ENCODE measurements around the gene WDR64. TPM values are rescaled to one million over a fixed set of nuclear protein-coding genes. Genes with fewer than 3 reads are reported as not detected.

WDR64 gene
- total and polyA plus RNA-seq, 2 donors (not counting 3 experiments of a cell fraction or from before 2014, with no cell fraction given) = not detected

GRCh38 chr1:241847796-241848685 lies 196.0 kb downstream of the WDR64 start, which contains the start of gene EXO1:
Gene EXO1, plus strand, starts transcription at chr1:241848204. Its CDS starts 2,222 bp downstream, at chr1:241850426.
- H3K79me2 ChIP-seq (ENCODE audit: control insufficient read depth, insufficient read depth, low read length) = peaks cover 11% of the 10 kb centered on the region
- dilution Hi-C loops (cut with MboI; ENCODE audit: extremely low pct_ligation_motif_present, low sequenced_read_pairs) = no loop called here
- TSS peak; percentile 78 for BruUV-seq (replicated peaks)
- intact Hi-C loops (cut with micrococcal nuclease) = loop anchor here (1.0 to 5.0 kb wide), 5 partner anchors 150 to 331 kb away; partner anchors contain the start of genes CHML, FH and OPN3
- H3K9me3 ChIP-seq (replicated peaks; ENCODE audit: control insufficient read depth, insufficient read depth, low read length) = no peaks in the 10 kb centered on the region
- H3K4me3 ChIP-seq (replicated peaks in 1 of 3; ENCODE audit: insufficient read depth in 1 of 3, low read depth in 1 of 3, low read length in 3 of 3) = peak within 1 kb of the TSS; percentile 33 to 69 (median 61)
- peak; percentile 94 for FAIRE-seq
- H3K4me2 ChIP-seq (ENCODE audit: insufficient read depth, low read length) = peak within 1 kb of the TSS; percentile 85
- TF ChIP-seq EZH2 (IDR thresholded peaks at IDR 0.05; ENCODE audit: borderline replicate concordance, low read depth, low read length, severe bottlenecking) (no peak), FOS (IDR thresholded peaks at IDR 0.05; ENCODE audit: borderline replicate concordance, insufficient read depth, low read length) (no peak), GATA2 (IDR thresholded peaks at IDR 0.05; ENCODE audit: insufficient read depth, insufficient read length, low read depth, low read length) (no peak), MAX (IDR thresholded peaks at IDR 0.05; ENCODE audit: insufficient read depth, insufficient read length) (peak; percentile 37), POLR2AphosphoS5 (IDR thresholded peaks at IDR 0.05; ENCODE audit: insufficient read depth, low read depth, low read length) (peak; percentile 71), CTCF (IDR thresholded peaks at IDR 0.05; ENCODE audit: extremely low read depth in 1 of 2, insufficient read depth in 1 of 2, low read depth in 1 of 2, low read length in 2 of 2) (peak; percentile 32 to 37), MYC (IDR thresholded peaks at IDR 0.05; ENCODE audit: low read depth, low read length) (no peak), JUN (IDR thresholded peaks at IDR 0.05; ENCODE audit: borderline replicate concordance, insufficient read depth, insufficient read length, low read depth) (no peak), POLR2A (IDR thresholded peaks at IDR 0.05; ENCODE audit: low read depth, low read length) (peak; percentile 58)
- peaks cover 12% of the 10 kb centered on the region for H3K4me1 ChIP-seq (ENCODE audit: control insufficient read depth, extremely low read depth, insufficient read depth, low read length)
- H3K9ac ChIP-seq (replicated peaks; ENCODE audit: extremely low read depth, insufficient read depth, low read length) = peak within 1 kb of the TSS; percentile 79
- CTCF ChIA-PET = interaction anchor here (0.9 to 1.9 kb wide), 5 partner anchors 151 to 329 kb away, joined by 3 to 11 read pairs (median 4); partner anchors contain the start of genes FH, KMO and MAP1LC3C
- peak; percentile 94 for DNase-seq (ENCODE audit: low read depth, low spot score)
- peaks cover 0 to 2% of the 10 kb centered on the region in 2 experiments for H3K36me3 ChIP-seq (ENCODE audit: control insufficient read depth in 2 of 2, extremely low read depth in 1 of 2, insufficient read depth in 2 of 2, low read length in 2 of 2)
- no peaks in the 10 kb centered on the region for H4K20me1 ChIP-seq (replicated peaks; ENCODE audit: control insufficient read depth, extremely low read depth, insufficient read depth, low read length)
- POLR2A ChIA-PET = no interaction called here
- H3K27me3 ChIP-seq (ENCODE audit: control insufficient read depth in 2 of 2, insufficient read depth in 2 of 2, low read length in 2 of 2) = peaks cover 3 to 7% of the 10 kb centered on the region in 2 experiments
- peak within 1 kb of the TSS; percentile 91 for H2AFZ ChIP-seq (ENCODE audit: low read depth, low read length)
- H3K9me1 ChIP-seq (replicated peaks; ENCODE audit: control insufficient read depth, extremely low read depth, insufficient read depth, low read length) = no peaks in the 10 kb centered on the region
- peak within 1 kb of the TSS; percentile 85 for H3K27ac ChIP-seq (ENCODE audit: insufficient read depth, low read depth, low read length)

Data from endothelial cell of umbilical vein (primary cell).